GM20000 (cell line): ENCODE measurements around the gene HS3ST4.
"Not testable (repeated sequence)": the region's sequence is repeated elsewhere in the genome, so short reads cannot be mapped to it uniquely, and the experiment has no call there.

Experiments used
- DNase-seq: peaks from one replicate; pipeline ENCODE4 v3.0.0; 2012; ENCODE audit warnings: low spot score
- TF ChIP-seq, protein P1 (sequence below): IDR thresholded peaks from 2 replicates; pipeline ENCODE4 v1.5.1; 2012; ENCODE audit warnings: mild to moderate bottlenecking, control low read depth; ENCODE audit errors: extremely low read depth, missing control alignments

Gene HS3ST4

DNA sequence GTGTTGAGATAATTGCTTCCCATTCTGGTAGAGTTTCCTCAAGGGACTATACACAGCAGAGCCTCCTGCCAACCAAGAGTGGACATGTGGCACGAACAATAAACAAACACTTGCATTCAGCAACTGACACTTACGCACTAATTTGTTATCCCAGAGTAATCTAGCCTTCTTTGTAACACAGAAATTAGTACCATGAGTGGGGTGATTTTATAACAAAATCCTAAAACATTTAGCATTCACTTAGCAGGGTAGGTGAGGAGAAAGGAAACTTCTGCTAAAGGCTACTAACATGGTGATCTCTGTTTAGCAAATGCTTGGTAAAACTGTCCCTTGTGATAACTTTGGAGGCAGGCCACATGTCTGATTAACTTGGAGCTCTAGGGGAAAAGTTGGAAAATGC is 325.2 kb downstream of the HS3ST4 start:
- no peak for DNase-seq
- TF ChIP-seq, protein P1, sequence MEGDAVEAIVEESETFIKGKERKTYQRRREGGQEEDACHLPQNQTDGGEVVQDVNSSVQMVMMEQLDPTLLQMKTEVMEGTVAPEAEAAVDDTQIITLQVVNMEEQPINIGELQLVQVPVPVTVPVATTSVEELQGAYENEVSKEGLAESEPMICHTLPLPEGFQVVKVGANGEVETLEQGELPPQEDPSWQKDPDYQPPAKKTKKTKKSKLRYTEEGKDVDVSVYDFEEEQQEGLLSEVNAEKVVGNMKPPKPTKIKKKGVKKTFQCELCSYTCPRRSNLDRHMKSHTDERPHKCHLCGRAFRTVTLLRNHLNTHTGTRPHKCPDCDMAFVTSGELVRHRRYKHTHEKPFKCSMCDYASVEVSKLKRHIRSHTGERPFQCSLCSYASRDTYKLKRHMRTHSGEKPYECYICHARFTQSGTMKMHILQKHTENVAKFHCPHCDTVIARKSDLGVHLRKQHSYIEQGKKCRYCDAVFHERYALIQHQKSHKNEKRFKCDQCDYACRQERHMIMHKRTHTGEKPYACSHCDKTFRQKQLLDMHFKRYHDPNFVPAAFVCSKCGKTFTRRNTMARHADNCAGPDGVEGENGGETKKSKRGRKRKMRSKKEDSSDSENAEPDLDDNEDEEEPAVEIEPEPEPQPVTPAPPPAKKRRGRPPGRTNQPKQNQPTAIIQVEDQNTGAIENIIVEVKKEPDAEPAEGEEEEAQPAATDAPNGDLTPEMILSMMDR, result no peak

DNA sequence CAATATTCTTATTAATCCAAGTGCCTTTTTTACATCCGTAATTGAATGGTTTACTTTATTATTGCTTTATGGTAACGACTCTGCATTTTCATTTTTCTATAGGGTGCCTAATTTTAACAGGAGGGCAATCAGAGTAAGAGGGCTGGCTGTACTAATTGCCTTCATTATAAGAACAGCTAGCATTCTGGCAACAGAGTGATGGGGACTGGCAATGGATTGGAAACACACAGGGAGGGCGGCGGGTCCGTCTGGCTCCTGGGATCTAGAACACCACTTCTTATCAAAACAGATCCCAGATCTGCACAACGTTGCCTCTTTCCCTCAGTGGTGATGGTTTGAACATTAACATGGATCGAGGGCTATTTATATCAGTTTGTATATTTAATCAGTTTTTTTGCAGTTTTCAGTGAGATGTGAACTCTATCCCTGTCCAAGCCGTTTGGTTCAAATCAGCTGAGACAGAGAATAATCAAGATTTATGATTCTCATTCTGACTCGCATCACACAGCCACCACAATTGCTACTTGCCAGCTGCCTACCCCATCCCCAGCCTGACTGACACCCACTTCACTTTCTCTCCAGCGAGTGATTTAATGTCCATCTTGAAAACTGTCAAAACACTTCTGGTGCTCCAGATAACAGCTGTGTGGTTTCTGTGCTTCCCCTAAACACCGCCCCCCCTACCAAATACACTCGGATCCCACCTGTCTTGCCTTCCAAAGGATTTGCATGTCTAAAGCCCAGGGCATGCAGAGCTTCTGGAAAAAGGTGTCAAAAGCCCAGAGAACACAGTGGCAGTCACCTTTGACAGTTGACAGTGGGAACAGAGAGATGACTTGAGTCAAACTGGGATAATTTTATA is 327.9 kb downstream of the HS3ST4 start:
- DNase-seq, result no peak
- TF ChIP-seq, protein P1, result no peak

GRCh38 chr16:26026709-26027450 is 335.1 kb downstream of the HS3ST4 start:
- no peak for DNase-seq
- TF ChIP-seq, protein P1, result no peak

DNA sequence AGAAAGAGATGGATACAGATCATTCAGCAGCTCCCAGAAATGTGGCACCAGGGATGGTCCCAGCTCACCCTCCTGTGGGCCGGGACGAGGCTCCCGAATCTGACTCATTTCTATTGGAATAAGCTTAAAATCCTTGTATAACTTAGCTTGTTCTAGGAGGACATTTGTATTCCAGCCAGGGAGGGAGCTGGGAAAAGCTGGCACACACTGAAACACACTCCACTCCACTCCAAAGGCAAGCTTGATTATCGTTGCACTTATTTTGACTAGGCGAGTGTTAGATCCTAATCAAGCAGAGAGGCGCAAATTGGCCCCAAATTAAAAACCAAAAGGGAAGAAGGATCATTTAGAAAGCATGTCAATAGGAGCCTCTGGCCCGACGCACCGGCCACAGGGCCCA is 339.5 kb downstream of the HS3ST4 start:
- TF ChIP-seq, protein P1, result no peak

DNA sequence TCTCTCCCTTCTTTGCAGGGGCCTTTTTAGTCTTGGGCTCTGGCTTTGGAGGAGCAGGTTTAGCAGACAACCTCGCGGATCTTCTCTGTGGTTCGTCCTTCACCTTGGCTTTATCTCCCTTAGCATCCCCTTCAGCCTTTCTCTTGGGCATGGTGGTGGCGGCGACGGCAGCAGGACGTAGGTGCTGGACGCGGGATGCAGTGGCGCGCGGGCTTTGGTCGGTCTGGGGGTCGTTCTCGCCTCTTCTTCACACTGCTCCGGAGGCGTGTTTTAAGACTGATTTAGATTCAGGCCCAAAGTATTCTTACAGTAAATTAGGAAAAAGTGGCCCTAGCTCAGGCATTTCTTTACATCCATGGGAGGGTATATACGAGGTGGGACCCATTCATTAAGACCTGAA is 340.9 kb downstream of the HS3ST4 start:
- not testable (repeated sequence) for DNase-seq

More for the DNA sequence above, 339.5 kb downstream of the HS3ST4 start:
- no peak for DNase-seq

DNA sequence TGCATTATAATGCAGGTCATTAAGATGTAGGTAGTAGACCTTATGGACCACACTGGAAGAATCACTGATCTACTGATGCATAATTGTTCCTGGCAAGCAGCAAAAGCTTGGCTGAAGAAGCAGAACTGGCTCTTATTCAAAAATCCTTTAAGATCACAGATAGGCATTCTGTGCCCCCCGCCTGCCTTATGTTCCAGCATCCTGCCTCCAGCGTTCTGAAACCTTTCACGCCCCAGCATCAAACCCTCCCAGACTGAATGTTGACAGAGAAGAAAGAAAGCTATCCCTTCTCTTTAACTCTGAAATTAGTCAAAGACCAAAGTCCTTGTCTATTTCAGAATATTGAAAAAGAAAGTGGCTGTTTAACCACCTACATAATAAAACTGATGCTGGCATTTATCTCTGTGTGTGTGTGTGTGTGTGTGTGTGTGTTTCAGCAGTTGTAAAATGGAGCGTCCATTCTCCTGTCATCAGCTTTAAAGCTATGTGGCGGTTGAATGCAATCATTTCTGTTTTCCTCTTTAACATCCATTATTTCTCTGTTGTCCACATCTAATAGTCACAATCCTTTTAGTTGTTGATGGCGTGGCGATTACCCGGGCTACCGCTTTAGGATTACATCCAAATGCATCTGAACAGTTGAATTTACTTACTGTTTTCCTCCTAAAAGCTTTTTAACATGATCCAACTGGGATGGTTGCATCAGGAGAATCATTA is 350.4 kb downstream of the HS3ST4 start:
- TF ChIP-seq, protein P1, result no peak
- DNase-seq, result no peak

GRCh38 chr16:26050472-26050871 is 358.7 kb downstream of the HS3ST4 start:
- TF ChIP-seq, protein P1, result no peak
- DNase-seq, result no peak
